Urothelium cell line (cell line): ENCODE measurements around the gene CAP1.
"Not testable (repeated sequence)": the region's sequence is repeated elsewhere in the genome, so short reads cannot be mapped to it uniquely, and the experiment has no call there.

ENCODE experiments used
- DNase-seq: peaks from one replicate; pipeline ENCODE4 v3.0.0; 2011; ENCODE audit warnings: low spot score, mixed read lengths
- FAIRE-seq: peaks from 2 replicates; lab custom pipeline; 2011; peaks lifted over from hg19 to GRCh38; lab: Jason Lieb, UNC

CAP1 gene

DNA sequence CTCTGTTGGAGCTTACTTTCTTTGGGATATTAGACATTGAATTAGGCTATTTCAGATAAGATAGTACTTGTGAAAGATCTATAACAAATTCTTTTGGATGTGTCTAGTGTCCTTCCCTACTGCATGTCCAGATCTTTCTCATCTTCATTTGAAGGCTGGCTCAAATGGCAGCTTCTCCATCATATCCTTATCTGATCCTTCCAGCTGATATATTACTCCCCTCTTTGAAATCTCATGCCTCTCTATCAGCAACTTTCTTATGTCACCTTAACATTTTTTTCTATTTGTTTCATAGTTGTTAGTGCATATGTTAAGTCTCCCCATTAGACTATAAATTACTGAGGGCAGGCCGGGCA, 17.5 kb downstream of the CAP1 start:
- no peak for FAIRE-seq
- no peak for DNase-seq

DNA sequence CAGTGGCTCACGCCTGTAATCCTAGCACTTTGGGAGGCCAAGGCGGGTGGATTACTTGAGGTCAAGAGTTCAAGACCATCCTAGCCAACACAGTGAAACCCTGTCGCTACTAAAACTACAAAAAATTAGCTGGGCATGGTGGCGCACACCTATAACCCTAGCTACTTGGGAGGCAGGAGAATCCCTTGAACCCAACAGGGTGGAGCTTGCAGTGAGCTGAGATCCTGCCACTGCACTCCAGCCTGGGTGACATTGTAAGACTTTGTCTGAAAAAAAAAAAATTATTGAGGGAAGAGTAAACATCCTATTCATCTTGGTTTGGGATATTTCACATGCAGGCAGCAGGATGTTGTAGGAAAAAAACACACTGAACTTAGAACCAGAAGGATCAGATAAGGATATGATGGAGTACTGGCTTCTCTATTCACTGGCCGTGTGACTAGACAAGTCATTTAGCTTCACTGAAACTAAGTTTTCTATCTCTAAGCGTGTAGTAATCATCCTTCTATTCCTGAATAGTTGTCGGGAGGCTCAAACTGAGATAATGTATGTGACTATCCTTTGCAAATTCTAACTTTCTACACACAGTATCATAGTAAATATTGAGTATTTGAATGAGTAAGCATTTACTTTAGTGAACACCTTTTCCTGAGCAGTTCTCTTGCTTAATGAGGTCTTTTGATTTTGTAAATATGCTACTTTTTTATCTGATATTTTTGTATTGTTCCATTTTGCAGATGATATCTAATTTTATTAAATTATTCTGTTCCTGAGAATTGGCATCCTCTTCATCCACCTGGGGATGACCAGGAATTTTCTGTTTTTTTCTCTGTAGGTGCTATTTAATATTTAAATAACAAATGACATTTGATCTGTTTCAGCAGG, 18.2 kb downstream of the CAP1 start:
- DNase-seq = no peak
- no peak for FAIRE-seq

DNA sequence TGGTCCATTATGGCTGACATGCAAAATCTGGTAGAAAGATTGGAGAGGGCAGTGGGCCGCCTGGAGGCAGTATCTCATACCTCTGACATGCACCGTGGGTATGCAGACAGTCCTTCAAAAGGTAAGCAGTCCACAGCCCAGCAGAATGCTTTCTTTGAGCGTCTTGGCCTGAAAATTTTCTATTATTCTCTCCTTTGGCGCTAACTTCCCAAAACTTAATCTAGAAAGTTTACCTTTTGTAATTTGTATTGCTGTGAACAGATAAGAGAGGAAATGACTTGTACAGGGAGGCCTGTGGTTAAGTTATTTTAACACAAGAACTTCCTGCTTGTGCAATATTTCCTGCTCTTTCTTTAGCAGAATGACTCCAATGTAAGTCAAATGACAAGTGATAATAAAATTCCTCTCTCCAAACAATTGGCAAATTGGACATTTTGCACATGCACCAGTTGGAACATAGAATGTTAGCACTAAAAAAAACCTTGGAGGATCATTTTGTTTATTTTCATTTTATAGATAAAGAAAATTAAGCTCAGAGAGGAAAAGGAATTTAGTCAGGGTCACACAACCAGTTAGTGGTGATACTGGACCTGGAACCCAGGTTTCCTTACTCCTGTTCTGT, 18.9 kb downstream of the CAP1 start:
- no peak for DNase-seq
- FAIRE-seq = no peak

DNA sequence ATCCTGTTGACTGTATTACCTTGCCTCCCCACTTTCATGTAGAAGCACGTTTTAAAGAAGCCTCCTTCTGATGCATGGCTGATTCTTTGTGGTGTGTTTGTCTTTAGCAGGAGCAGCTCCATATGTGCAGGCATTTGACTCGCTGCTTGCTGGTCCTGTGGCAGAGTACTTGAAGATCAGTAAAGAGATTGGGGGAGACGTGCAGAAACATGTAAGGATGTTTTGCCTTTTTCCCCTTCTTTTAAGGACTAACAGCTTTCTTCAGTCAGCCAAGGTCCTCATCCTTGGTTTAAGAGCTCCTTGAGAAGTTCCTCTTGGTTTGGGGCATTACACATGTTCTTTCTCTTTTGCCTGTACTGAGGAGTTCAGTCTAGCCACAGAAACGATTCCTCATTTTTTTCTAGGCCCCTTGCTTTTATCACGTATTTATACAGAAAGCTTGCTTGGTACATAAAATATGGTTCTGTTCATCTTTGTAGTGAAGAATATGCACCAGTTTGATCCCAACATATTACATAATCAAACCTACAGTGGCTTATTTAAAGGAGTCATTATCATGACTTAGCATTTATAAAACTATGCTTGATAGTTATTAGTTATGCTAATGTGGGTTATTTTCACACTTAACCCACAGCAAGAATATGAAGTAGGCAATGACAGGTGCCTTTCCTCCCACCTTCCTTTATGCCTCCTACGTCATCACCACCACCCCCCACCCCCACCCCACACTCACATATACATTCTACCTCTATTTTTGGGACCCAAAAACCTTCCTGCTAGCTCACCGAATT, 19.6 kb downstream of the CAP1 start:
- no peak for FAIRE-seq

DNA sequence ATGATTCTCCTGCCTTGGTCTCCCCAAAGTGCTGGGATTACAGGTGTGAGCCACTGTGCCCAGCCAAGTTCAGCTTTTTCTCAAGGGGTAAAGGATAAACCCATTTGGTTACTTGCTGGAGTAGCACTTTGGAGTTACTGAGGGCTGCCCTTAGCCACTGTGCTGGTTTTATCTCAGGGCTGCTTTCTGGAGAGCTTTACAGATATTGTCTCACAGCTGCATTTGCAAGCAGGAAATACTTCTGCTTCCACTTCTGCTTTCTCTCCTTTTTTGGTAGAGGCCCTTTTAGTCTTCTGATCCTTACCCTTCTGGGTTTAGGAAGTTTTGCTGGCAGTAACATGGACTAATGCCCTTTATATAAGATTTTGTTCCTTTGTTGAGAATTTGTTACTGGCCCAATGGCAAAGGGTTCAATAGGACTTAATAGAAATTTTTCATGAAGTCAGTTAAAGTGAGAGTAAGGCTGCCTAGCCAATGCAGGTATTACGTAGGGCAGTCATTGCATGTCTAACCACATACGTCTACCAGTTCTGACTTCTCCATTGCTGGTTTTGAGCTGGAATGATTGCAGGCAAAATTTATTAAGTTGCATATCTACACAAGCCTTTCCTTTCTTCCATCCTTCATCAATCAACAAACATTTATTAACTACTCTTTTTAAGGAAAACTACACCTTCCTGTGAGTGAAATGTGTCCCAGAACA, 24.4 kb downstream of the CAP1 start:
- FAIRE-seq (no peak), DNase-seq (no peak)

More for the DNA sequence above, 19.6 kb downstream of the CAP1 start:
- no peak for DNase-seq

DNA sequence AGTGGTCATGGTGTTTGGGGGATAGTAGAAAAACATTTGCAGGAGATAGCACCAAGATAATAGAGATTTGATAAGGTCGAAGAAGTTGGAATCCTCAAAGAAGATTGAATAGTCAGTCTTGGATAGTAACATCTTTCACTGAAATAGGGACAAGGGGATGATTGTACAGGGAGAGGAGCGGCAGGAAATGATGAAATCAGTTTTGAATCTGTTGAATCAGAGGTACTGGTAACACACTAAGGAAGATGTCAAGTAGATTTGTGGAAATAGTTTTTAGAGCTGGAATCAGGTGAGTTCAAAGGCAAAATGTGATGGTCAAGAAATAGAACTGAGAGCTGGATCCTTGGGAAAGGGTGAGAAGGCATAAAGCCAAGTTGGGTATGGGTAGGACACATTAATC, 26.5 kb downstream of the CAP1 start:
- FAIRE-seq (no peak), DNase-seq (no peak)

DNA sequence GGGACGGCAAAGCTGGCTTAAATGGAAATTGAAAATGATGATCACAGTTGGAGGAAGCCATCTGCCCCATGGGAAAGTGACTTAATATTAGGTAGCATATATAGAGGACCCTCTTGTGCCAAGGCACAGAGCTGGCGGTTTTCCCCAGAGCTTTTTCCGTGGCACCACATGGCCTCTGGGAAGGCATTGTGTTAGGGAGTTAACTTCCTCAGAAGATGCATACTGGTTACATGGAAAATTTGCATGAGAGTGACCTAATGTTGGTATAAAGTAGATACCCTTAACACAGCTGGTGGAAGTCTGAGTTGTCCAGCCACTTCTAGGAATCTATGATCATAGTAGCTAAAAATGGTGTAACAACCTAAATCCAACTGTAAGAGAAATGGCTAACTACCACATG, 27.3 kb downstream of the CAP1 start:
- FAIRE-seq (no peak), DNase-seq (no peak)

DNA sequence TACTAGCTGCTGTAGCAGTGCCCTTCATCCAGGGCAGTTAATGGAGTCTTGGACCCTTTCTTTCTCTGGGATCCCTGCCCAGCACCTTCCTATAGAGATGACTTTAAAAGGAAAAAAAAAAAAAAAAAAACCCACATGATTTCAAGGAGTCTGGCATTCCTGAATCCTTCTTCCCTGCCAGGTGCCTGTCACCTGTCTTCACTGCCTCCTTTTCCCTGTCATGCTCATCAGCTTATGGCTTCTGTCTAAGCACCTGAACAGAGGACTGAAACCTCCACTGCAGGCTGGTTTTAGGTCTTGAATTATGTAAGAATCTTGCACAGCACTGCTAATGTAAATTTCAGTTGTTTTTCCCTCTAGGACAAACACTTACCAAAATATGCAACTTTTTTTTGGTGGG, 31.6 kb downstream of the CAP1 start:
- DNase-seq (no peak), FAIRE-seq (no peak)

DNA sequence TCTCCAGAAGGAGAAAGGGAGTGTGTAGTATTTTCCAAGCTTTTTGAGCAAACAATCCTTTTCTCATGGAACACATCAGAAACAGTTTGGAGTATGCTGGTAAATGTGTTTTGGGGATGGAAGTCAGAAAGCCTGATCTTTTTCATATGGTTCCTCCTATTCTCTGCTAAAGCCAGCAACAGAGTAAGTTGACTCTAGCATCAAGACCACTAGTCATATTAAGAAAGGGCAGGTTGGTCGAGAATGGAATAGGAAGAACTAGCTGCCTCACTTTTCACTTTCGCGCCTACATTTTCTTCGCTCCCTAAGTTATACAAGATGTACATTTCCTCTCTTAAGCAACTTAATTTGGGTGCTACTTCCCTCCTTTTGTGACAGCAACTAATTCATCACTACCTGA, 32.5 kb downstream of the CAP1 start:
- FAIRE-seq (no peak), DNase-seq (no peak)

DNA sequence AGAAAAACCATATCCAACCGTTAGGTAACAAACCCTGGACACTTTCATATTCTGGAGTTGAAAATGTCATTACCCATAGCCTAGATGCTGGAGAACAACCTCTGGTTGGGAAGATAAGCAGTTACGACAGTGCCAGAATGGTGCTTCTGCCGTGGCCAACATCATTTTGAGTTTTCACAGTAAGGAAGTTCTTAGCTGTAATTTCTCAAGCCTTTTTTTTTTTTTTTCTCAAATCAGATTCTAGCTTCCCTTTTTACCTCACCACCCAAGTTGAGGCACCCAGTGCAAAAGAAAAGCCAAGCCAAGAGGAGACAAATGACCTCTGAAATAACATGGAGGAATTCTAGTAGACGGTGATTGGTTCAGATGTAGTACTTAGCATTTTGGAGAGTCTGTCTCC, 34.7 kb downstream of the CAP1 start:
- no peak for DNase-seq
- FAIRE-seq = no peak

DNA sequence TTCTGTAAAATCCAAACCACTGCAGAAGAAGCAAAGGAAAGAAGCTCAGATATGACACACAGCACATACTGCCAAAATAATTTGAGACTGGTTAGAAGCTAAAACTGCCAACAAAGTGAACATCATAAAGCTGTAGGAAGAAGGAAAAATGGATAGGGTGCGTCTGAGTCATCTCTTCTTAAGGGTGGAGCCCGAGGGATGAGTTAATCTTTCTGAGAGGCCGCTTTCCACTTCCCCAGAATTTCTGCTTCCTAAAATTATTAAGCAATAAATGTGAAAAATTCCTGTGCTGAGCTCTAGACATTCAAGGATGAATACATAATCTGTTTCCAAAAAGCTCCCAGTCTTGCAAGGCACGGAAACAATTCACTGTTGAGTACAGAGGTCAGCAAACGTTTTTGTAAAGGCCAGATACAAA, 36.4 kb downstream of the CAP1 start:
- FAIRE-seq = no peak
- no peak for DNase-seq

DNA sequence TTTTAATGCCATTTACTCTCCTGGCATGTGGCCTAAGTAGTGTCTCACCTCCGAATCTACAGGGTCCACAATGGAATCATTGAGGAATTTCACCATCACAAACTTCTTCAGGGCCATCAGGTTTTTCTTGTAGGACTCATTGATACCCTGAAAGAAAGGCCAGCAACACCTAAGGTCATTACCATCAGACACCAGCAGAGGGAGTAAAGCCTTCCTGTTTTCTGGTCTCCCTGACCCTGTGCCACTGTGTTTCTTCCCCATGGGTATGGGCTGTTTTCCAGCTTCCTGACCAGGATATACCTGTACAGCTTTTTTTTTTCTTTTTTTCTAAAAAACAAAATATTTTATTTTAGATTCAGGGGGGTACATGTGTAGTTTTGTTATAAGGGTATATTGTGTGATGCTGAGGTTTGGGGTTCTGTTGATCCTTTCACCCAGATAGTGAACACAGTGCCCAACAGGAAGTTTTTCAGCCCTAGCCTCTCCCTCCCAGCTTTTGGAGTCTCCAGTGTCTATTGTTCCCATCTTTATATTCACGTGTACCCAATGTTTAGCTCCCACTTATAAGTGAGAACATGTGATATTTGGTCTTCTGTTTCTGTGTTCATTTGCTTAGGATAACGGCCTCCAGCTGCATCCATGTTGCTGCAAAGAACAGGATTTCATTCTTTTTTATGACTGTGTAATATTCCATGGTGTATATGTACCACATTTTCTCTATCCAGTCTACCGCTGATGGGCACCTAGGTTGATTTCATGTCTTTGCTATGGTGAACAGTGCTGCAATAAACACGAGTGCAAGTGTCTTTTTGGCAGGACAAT, 38.2 kb downstream of the CAP1 start:
- DNase-seq (peak; percentile 74), FAIRE-seq (no peak)

DNA sequence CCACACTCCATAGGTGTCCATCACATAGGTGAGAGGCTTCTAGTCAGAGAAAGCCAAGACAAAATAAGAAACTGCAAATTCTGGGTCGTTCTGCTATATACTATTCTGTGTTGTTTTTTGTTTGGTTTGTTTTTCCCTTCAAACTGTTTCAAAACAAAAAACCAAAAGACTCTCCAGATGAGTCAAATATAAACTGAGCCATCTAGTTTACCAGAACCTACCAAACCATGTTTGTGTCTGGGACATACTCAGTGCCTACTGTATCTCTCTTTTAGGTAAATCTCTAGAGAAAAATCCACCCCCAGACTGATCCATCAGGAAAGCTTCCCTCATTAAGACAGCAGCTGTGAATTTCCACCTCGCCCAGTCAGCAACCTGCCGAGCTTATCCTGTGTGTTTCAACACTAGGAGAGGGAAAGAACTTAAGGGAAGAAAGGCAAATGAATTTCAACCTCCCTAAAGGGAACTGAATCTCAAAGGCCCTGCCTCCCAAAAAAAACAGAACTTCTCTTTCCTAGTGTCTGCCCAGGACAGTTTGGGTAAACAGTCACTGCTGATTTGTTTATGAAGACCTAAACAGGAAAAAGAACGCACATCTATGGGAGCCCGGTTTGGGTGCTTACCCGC, 39.4 kb downstream of the CAP1 start:
- FAIRE-seq (no peak), DNase-seq (no peak)

DNA sequence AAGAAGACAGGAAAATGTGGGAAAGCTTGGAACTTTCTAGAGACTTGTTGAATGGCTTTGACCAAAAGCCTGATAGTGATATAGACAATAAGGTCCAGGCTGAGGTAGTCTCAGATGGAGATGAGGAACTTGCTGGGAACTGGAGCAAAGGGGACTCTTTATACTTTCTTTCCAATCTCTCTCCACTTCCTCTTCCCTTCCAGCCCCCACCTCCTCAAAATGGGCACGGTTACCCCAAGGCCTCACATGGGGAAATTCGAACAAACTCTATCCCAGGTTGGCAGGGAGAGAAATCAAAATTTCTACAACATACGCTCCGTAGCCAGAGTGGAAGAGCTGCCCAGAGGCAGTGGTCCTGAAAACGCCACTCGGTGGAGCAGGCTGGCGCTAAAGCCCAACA, 41.3 kb downstream of the CAP1 start:
- no peak for FAIRE-seq
- DNase-seq = no peak

DNA sequence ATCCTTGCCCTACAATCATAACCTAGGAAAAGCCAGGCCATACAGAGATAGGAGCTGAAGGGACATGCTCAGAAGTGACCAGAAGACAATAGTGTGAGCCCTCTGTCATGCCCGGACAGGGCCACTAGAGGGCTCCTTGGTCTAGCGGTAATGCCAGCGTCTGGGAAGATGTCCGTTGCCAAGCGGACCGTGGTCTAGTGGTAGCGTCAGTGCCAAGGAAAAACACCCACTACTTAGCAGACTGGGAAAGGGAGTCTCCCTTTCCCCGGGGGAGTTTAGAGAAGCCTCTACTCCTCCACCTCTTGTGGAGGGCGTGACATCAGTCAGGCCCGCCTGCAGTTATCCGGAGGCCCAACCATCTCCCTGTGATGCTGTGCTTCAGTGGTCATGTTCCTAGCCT, 44.2 kb downstream of the CAP1 start:
- peak; percentile 72 for FAIRE-seq
- DNase-seq = not testable (repeated sequence)

DNA sequence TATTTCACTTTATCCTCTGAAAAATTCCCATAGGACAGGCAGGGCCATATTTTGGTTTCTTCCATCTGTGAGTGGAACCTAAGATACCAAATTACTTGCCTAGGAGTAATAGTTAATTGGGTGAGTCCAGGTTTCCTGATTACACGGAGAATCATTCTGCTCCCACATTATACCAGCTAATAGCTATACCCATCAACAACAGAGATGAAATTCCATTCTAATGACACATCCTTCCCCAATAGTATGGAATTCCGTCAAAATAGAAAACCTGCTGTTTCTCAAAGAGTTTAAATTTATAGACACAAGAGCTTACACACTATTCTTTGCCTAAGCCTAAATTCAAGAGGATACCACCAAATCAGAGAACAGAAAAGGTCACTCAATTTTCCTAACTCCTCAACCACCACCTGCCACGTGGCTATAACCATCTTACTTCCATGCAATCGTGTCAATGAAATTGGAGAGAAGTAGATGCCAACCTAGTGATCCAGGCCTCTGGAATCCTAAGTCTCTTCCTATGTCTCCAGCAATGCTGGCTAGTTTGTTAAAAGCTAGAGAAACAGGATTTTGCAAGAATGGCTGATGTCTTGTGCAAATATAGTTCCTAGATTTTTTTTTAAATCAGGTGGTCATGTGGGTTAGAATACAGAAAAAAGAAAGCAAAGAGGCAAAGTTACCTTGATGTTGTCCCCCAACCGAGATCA, 50.3 kb downstream of the CAP1 start:
- no peak for FAIRE-seq
- no peak for DNase-seq

DNA sequence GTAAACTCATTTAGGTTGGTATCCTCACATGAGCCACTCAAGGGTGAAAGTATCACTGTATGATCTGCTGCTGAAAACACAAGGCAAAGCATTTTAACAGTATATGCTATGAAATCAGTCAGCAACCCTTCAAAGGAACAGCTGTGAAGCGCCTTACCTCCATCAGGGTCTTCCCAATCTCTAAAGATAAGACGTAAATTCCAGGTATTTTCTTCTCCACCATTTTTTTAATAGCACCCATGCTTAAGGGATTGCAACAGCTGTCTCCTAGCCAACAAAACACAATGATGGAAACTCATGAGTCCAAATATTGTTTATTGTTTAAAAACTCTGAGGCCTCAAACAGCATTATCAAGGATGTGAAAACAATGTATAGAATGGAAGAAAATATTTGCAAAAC, 51.7 kb downstream of the CAP1 start:
- DNase-seq = no peak
- FAIRE-seq = no peak

DNA sequence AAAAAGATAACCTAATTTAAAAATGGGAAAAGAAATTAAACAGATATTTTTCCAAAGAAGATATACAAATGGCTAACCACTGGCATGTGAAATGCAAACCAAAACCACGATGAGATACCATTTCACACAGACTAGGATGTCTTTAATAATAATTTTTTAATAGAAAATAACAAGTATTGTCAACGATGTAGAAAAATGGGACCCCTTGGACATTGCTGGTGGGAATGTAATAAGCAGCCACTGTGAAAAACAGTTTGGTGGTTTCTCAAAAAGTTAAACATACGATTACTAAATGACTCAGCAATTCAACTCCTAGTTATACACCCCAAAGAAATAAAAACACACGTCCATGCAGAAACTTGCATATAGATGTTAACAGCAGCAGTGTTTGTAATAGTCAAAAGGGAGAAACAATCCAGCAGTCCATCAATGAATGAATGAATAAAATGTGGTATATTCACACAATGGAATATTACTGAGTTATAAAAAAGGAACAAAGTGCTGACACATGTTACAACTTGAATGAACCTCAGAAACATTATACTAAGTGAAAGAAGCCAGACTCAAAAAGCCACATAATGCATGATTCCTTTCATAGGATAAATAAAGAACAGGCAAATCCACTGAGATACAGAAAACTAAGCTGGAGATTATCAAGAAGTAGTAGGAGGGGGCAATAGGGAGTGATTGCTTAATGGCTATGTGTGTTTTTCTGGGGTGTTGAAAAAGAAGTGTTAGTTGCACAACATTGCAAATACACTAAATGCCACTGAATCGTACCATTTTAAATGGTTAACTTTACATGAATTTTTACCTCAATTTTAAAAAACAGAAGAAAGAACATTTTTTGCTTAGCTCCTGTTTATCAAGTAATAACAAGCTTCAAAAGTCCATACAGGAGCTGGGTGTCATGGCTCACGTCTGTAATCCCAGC, 52.4 kb downstream of the CAP1 start:
- DNase-seq = no peak
- FAIRE-seq = no peak
